ENCODE measurements around the gene EMSY. TPM values are rescaled to one million over a fixed set of nuclear protein-coding genes. Genes with fewer than 3 reads are reported as not detected.

Gene EMSY
- total RNA-seq, 4 donors from 2014 or later = 35.7 to 79.6 (median 43.8) TPM

GRCh38 chr11:76448506-76448905, 3.7 kb downstream of the EMSY start:
- no peaks in the 10 kb centered on the region for H3K9me3 ChIP-seq
- no peak for TF ChIP-seq EP300 (IDR thresholded peaks at IDR 0.05; ENCODE audit: low read depth)
- no peak for TF ChIP-seq POLR2AphosphoS5 (IDR thresholded peaks at IDR 0.05)
- TF ChIP-seq, protein P1, sequence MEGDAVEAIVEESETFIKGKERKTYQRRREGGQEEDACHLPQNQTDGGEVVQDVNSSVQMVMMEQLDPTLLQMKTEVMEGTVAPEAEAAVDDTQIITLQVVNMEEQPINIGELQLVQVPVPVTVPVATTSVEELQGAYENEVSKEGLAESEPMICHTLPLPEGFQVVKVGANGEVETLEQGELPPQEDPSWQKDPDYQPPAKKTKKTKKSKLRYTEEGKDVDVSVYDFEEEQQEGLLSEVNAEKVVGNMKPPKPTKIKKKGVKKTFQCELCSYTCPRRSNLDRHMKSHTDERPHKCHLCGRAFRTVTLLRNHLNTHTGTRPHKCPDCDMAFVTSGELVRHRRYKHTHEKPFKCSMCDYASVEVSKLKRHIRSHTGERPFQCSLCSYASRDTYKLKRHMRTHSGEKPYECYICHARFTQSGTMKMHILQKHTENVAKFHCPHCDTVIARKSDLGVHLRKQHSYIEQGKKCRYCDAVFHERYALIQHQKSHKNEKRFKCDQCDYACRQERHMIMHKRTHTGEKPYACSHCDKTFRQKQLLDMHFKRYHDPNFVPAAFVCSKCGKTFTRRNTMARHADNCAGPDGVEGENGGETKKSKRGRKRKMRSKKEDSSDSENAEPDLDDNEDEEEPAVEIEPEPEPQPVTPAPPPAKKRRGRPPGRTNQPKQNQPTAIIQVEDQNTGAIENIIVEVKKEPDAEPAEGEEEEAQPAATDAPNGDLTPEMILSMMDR (IDR thresholded peaks at IDR 0.05) = no peak
- TF ChIP-seq POLR2A (IDR thresholded peaks at IDR 0.05) = no peak
- 21 to 37% methylated on average over 2 of the region's 2 CpGs for WGBS, 2 donors (ENCODE audit: low coverage in 1 of 2)
- H3K4me1 ChIP-seq = peaks cover 6 to 28% (median 10%) of the 10 kb centered on the region in 4 donors
- no peaks in the 10 kb centered on the region for H3K27me3 ChIP-seq
- H3K27ac ChIP-seq = no peak overlapping the region
- DNase-seq = no peak
- in situ Hi-C loops (cut with MboI; ENCODE audit: low pct_ligation_motif_present in 1 of 4, low pct_unique_long_range_greater_than_20kb in 1 of 4, low sequenced_read_pairs in 3 of 4) = no loop called here
- intact Hi-C loops (cut with DNase I; ENCODE audit: low total_unique reads) = loop anchor here (10.0 kb wide), 1 partner anchor 1064 kb away; no protein-coding TSS in a partner anchor
- peaks cover 0 to 26% (median 4%) of the 10 kb centered on the region in 4 donors for H3K36me3 ChIP-seq
- no peak overlapping the region for H3K4me3 ChIP-seq

DNA sequence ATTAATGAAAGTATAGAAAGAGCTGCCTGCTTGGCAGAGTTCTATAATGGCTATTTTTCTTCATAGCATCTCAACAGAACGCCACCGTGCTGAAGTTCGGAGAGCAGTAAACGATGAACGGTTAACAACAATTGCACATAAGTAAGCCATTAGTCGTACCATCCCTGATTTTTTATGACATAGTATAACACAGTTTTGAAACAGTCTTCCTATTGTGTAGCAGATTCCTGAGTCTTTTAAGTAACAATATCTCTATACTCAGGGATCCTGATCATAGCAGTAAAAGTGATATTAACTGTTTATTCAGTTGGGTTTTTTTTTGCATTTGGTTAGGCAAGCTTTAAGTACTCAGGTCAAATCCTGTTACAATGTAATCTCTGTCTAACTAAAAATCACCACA, 8.4 kb downstream of the EMSY start:
- Histone ChIP-seq H3K9me3 (no peaks in the 10 kb centered on the region), H3K36me3 (peaks cover 0 to 31% (median 4%) of the 10 kb centered on the region in 4 donors)
- 57 to 62% methylated on average over 6 of the region's 6 CpGs for WGBS, 2 donors (ENCODE audit: low coverage in 1 of 2)

DNA sequence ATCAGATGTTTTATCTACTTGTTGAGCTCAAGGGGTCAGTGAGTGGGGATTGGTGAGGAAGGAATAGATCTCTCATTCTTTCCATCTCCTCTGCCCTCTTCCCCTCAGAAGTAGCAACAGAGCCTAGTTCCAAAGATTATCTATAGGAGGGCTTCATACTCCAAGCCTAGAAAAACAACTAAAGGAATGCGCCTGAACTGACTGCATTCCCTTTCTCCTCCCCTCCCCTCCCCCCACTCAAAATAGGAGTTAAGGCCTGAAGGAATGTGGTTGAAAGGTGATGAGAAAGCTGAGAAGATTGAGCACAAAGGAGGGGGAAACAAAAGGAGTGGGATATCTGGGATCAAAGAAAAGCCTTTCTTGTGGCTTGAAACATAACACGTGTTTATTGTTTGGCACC, 10.5 kb downstream of the EMSY start:
- H3K4me1 ChIP-seq = peaks cover 0 to 15% (median 0%) of the 10 kb centered on the region in 4 donors
- intact Hi-C loops (cut with DNase I; ENCODE audit: low total_unique reads) = no loop called here
- H3K4me3 ChIP-seq = no peak overlapping the region
- TF ChIP-seq, protein P1 (IDR thresholded peaks at IDR 0.05) = no peak
- TF ChIP-seq POLR2A (IDR thresholded peaks at IDR 0.05) (no peak), POLR2AphosphoS5 (IDR thresholded peaks at IDR 0.05) (no peak), EP300 (IDR thresholded peaks at IDR 0.05; ENCODE audit: low read depth) (no peak)
- H3K27me3 ChIP-seq = no peaks in the 10 kb centered on the region
- WGBS, 2 donors (ENCODE audit: low coverage in 1 of 2) = 78 to 79% methylated on average over 2 of the region's 2 CpGs
- no peak overlapping the region for H3K27ac ChIP-seq
- in situ Hi-C loops (cut with MboI; ENCODE audit: low pct_ligation_motif_present in 1 of 4, low pct_unique_long_range_greater_than_20kb in 1 of 4, low sequenced_read_pairs in 3 of 4) = no loop called here
- no peak for DNase-seq
- peaks cover 0 to 31% (median 8%) of the 10 kb centered on the region in 4 donors for H3K36me3 ChIP-seq
- H3K9me3 ChIP-seq = no peaks in the 10 kb centered on the region

More for the DNA sequence above, 8.4 kb downstream of the EMSY start:
- H3K4me3 ChIP-seq = no peak overlapping the region
- peak; percentile 13 for DNase-seq
- intact Hi-C loops (cut with DNase I; ENCODE audit: low total_unique reads) = no loop called here
- H3K27me3 ChIP-seq = no peaks in the 10 kb centered on the region
- in situ Hi-C loops (cut with MboI; ENCODE audit: low pct_ligation_motif_present in 1 of 4, low pct_unique_long_range_greater_than_20kb in 1 of 4, low sequenced_read_pairs in 3 of 4) = no loop called here
- TF ChIP-seq EP300 (IDR thresholded peaks at IDR 0.05; ENCODE audit: low read depth) = no peak
- TF ChIP-seq, protein P1 (IDR thresholded peaks at IDR 0.05) = no peak
- peak overlapping the region in 2 of 4 donors; percentile 20 to 31 for H3K27ac ChIP-seq
- peaks cover 0 to 15% (median 0%) of the 10 kb centered on the region in 4 donors for H3K4me1 ChIP-seq

DNA sequence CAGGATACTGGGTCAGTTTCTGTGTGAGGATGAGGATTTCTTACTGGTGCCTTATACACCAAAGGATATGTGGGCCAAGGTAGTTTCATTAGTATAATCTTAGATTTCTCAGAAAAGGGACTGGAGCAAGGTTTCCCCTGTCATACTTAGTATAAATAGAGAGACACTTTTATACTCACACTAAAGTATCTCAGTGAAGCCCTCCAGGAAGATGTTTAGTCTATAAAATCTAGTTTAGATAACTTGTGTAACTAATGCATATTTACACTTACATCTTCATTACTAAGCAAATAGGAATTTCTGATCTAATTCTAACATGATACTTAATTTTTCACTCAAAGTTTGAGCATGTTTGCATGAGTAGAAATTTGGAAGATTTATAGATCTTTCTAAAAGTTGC, 11.1 kb downstream of the EMSY start:
- H3K9me3 ChIP-seq = no peaks in the 10 kb centered on the region
- H3K4me3 ChIP-seq = no peak overlapping the region
- in situ Hi-C loops (cut with MboI; ENCODE audit: low pct_ligation_motif_present in 1 of 4, low pct_unique_long_range_greater_than_20kb in 1 of 4, low sequenced_read_pairs in 3 of 4) (no loop called here), intact Hi-C loops (cut with DNase I; ENCODE audit: low total_unique reads) (no loop called here)
- H3K27me3 ChIP-seq = no peaks in the 10 kb centered on the region
- TF ChIP-seq EP300 (IDR thresholded peaks at IDR 0.05; ENCODE audit: low read depth) = no peak
- TF ChIP-seq, protein P1 (IDR thresholded peaks at IDR 0.05) = no peak
- TF ChIP-seq POLR2A (IDR thresholded peaks at IDR 0.05) = no peak
- no peak for TF ChIP-seq POLR2AphosphoS5 (IDR thresholded peaks at IDR 0.05)
- DNase-seq = no peak
- H3K4me1 ChIP-seq = peaks cover 0 to 15% (median 0%) of the 10 kb centered on the region in 4 donors
- H3K36me3 ChIP-seq = peaks cover 0 to 35% (median 8%) of the 10 kb centered on the region in 4 donors
- no peak overlapping the region for H3K27ac ChIP-seq
